ENCODE measurements around the gene AMER2. TPM values are rescaled to one million over a fixed set of nuclear protein-coding genes. Genes with fewer than 3 reads are reported as not detected.

The AMER2 gene
- polyA plus RNA-seq, 1 donor from 2014 or later: 33.2 TPM

DNA sequence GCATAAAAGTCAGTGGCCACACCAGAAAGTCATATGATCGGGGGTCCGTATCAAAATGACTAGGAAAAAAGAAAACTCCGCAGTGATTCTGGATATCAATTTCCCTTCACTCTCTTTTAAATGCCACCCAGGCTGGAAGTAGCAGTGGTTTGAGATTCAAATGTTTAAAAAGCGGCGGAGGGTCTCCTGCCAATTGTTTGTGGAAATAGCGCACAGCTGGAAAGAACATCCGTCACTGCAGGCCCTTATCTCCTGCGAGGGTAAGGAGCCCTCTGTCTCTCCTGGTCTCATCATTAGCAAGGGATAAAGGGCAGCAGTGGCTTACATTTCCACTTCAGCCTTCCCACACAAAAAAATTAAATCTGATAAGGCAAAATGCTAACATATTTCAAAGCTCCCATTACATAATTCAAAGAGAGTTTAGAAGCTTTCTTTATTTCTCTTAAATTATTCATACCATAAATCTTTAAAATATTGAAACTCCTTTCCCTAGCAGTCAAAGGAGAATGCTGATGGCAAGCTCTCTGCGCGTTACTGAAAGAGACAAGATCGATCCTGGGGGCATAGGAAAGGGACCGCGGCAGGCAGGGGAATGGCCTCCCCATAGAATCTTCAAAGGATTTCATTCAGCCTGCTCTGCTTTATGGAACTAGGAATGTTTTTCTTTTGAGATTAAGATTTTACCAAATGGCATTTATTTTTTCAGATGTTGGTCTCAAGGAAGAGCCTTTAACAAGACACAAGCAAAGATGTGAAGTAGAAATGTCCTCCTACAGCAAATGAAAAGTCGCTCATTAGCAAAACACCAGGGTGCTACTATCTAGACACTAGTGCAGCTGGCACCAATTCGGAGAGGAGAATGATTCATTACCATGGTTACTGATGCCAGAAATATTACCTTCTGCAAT lies 35.0 kb downstream of the AMER2 start:
- Histone ChIP-seq H3F3A (ENCODE audit: insufficient read depth, low read length, poor library complexity, severe bottlenecking) (peaks cover 11% of the 10 kb centered on the region), H3K4me2 (ENCODE audit: low read length) (peak overlapping the region; percentile 38), H4K20me1 (ENCODE audit: insufficient read depth) (no peaks in the 10 kb centered on the region), H3K79me2 (replicated peaks; ENCODE audit: insufficient read depth, low read length) (no peaks in the 10 kb centered on the region), H3K36me3 (ENCODE audit: insufficient read depth, low read length) (no peaks in the 10 kb centered on the region), H3K9ac (ENCODE audit: low read length) (peak overlapping the region; percentile 21), H3K9me3 (ENCODE audit: low read length) (no peaks in the 10 kb centered on the region), H3K27me3 (ENCODE audit: insufficient read depth, low read depth, low read length) (no peaks in the 10 kb centered on the region), H3K27ac (ENCODE audit: low read length) (peak overlapping the region; percentile 29), H3K4me3 (ENCODE audit: low read length) (peak overlapping the region; percentile 48), H3K9me2 (ENCODE audit: insufficient read depth, low read length) (no peaks in the 10 kb centered on the region), H2AFZ (ENCODE audit: low read depth, low read length) (peak overlapping the region; percentile 56)
- TF ChIP-seq RAD21 (conservative IDR thresholded peaks at IDR 0.05) (no peak), CTCF (IDR thresholded peaks at IDR 0.05; ENCODE audit: poor library complexity, severe bottlenecking) (no peak), TAF1 (IDR thresholded peaks at IDR 0.05; ENCODE audit: low read depth) (no peak), EZH2 (IDR thresholded peaks at IDR 0.05; ENCODE audit: borderline replicate concordance, insufficient read depth, low read length, poor library complexity, severe bottlenecking) (no peak), EP300 (conservative IDR thresholded peaks at IDR 0.05; ENCODE audit: poor library complexity, severe bottlenecking) (no peak), MXI1 (conservative IDR thresholded peaks at IDR 0.05; ENCODE audit: poor library complexity, severe bottlenecking) (no peak), POLR2AphosphoS5 (IDR thresholded peaks at IDR 0.05) (no peak), REST (IDR thresholded peaks at IDR 0.05; ENCODE audit: borderline replicate concordance) (no peak), SMC3 (conservative IDR thresholded peaks at IDR 0.05; ENCODE audit: poor library complexity) (no peak)

DNA sequence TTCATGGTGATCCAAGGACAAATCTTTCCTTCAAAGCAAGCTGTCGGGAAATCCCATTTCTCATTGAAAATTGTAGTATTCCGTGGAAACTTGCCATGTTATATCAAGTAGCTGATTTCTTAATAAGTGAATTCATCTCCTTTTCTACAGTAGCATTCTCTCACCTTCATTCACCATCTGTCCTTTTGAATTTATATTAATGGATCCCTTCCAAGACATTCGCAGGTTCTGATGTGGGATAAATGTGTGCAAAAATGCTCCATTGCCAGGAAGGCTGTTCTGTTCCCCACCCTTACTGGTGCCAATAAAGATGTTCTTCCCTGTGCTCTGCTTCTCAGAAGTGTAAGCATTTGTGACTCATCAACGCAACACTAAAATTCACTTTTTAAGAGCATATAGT lies 36.2 kb downstream of the AMER2 start:
- no peak for TF ChIP-seq EZH2 (IDR thresholded peaks at IDR 0.05; ENCODE audit: borderline replicate concordance, insufficient read depth, low read length, poor library complexity, severe bottlenecking)
- no peak for TF ChIP-seq POLR2AphosphoS5 (IDR thresholded peaks at IDR 0.05)
- TF ChIP-seq CTCF (IDR thresholded peaks at IDR 0.05; ENCODE audit: poor library complexity, severe bottlenecking): no peak
- TF ChIP-seq EP300 (conservative IDR thresholded peaks at IDR 0.05; ENCODE audit: poor library complexity, severe bottlenecking): no peak
- TF ChIP-seq REST (IDR thresholded peaks at IDR 0.05; ENCODE audit: borderline replicate concordance): no peak
- no peak for TF ChIP-seq MXI1 (conservative IDR thresholded peaks at IDR 0.05; ENCODE audit: poor library complexity, severe bottlenecking)
- Histone ChIP-seq H3K79me2 (replicated peaks; ENCODE audit: insufficient read depth, low read length) (no peaks in the 10 kb centered on the region), H3K9me2 (ENCODE audit: insufficient read depth, low read length) (no peaks in the 10 kb centered on the region), H4K20me1 (ENCODE audit: insufficient read depth) (no peaks in the 10 kb centered on the region), H3K27ac (ENCODE audit: low read length) (no peak overlapping the region), H2AFZ (ENCODE audit: low read depth, low read length) (no peak overlapping the region), H3F3A (ENCODE audit: insufficient read depth, low read length, poor library complexity, severe bottlenecking) (peaks cover 11% of the 10 kb centered on the region), H3K9me3 (ENCODE audit: low read length) (no peaks in the 10 kb centered on the region), H3K36me3 (ENCODE audit: insufficient read depth, low read length) (no peaks in the 10 kb centered on the region), H3K27me3 (ENCODE audit: insufficient read depth, low read depth, low read length) (no peaks in the 10 kb centered on the region), H3K4me2 (ENCODE audit: low read length) (no peak overlapping the region), H3K4me3 (ENCODE audit: low read length) (no peak overlapping the region), H3K9ac (ENCODE audit: low read length) (no peak overlapping the region)

All from neural cell (in vitro differentiated cells).